Body of pancreas (tissue), 4 donors: ENCODE data around the gene HSFX1.
"Not testable (repeated sequence)": the region's sequence is repeated elsewhere in the genome, so short reads cannot be mapped to it uniquely, and the experiment has no call there.

Source experiments
- CTCF ChIP-seq, 7 experiments: fragments of 450-650 bp in 4 of 7; fragments of 200-600 bp in 3 of 7; sonication (generic) in 3 of 7; IDR thresholded peaks; one replicate each; pipeline ENCODE4 v1.5.1; 2016 to 2019; ENCODE audit warnings: antibody characterized with exemption in 7 of 7
- POLR2A ChIP-seq, 3 donors: fragments of 450-650 bp; IDR thresholded peaks; one replicate each; pipeline ENCODE4 v1.6.1; 2016; ENCODE audit warnings: antibody characterized with exemption in 3 of 3, mild to moderate bottlenecking in 2 of 3

GRCh38 chrX:149761858-149762674, 11.8 kb upstream of the HSFX1 start:
- TF ChIP-seq CTCF, POLR2A (IDR thresholded peaks at IDR 0.05): not testable (repeated sequence)
